HG02798 (cell line): ENCODE results near the gene SLC5A1.
"Not testable (repeated sequence)": the region's sequence is repeated elsewhere in the genome, so short reads cannot be mapped to it uniquely, and the experiment has no call there.

Source experiments
- ATAC-seq: cut with Tn5 transposase; IDR thresholded peaks from one replicate; pipeline ENCODE4 v1.9.1; 2021; ENCODE audit warnings: mild to moderate bottlenecking; ENCODE audit not compliant: unreplicated experiment, poor library complexity

The SLC5A1 gene

DNA sequence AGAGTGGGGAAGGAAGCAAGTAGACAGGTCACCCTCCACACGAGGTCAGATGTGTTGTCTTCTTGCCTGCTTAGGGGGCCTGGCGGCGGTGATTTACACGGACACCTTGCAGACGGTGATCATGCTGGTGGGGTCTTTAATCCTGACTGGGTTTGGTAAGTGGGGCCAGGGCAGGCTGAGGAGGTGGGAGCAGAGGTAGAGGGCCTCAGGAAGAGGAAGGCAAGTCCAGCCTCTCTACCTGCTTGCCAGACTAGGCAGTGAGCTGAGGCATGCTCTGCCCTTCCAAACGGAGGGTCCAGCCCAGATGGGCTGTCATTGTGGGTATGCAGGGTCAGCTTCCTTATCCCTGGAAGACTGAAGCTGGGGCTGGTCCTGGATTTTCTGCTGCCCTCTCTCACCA is 39.9 kb downstream of the SLC5A1 start:
- no peak for ATAC-seq

DNA sequence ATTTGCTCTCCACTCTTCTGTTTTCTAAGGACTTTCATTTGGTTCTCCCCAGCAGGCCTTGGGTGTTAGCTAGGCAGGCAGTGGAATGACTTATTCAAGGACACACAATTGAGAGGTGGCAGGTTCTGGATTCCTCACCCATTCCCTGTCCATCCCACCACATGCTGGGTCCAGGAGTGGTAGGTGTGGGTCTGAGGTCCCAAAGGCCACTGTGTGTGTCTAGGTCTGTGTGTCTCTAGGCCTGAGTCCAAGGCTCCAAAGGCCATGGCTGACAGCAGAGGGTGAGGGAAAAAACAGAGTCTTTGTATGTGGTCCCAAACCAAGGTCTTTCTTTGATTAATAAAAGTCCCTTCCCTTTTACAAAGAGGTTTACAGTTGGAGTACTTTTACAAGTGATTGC is 40.8 kb downstream of the SLC5A1 start:
- no peak for ATAC-seq

DNA sequence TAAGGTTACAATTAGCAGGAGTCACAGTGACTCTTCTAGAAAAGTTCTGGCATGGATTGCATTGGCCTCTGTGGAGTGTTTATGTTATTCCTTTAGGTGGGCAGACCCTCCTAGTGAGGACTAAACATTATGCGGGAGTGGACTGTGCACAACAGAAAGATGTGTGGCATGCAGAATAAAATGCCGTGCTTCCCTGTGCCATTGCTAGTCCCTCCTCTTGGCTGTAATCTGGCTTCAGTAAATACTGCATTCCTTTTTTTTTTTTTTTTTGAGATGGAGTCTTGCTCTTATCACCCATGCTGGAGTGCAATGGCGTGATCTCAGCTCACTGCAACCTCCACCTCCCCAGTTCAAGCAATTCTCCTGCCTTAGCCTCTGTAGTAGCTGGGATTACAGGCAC is 45.0 kb downstream of the SLC5A1 start:
- no peak for ATAC-seq

DNA sequence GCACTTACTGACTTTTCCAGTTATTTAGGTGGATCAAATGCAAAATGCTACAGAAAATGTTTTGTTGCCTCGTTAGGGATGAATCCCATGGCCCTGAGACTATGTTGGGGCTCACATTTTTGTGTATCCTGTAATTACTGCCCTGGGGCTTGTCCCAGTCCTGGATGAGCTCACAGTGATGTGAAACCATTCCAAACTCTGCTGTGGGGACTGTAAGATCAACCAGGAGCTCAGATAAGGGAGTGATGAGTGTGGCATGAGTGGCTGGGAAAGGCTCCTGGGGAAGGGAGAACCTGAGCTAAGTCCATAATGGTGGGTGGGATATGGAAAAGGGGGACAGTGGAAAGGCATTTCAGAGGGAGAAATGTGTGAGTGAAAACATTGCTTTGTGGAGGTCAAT is 54.0 kb downstream of the SLC5A1 start:
- ATAC-seq = no peak

DNA sequence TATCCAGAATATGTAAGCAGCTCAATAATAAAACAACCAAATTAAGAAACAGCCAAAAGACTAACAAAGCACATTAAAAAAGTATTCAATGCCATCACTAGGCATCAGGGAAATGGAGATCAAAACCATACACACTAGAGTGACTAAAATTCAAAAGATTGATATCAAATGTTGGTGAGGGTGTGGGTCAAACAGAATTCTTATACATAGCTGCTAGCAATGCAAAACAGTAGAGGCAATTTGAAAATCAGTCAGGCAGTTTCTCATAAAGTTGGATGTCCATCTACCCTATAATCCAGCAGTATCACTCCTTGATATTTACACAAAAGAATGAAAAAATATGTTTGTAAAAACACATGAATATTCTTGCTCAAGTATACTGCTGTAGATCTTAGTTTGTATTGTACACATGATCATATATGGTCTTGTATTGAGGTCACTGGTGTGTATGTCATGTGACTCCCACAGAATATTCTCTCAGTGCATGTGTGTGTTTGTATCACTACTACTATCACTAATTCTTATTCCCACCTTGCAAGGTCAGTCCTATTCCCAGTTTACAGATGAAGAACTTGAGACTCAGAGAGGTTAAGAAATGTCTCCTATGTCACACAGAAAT is 54.9 kb downstream of the SLC5A1 start:
- no peak for ATAC-seq

DNA sequence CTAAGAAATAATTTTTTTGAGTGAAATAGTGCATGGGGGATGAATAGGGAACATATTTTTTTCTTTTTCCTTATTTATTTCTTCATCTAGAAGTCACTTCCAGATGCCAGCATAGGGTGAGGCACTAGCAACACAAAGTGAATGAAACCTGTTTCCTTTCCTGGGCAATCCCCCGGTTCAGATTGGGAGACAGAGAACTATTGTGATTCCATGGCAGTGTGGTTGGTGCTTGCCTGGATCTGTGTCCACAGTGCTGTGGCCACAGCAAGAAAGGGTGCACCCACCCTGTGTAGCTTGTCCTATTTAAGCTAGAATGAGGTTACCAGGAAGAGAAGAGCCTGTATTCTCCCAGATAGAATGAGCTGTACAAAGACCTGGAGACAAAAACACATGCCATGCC is 57.6 kb downstream of the SLC5A1 start:
- ATAC-seq = no peak

DNA sequence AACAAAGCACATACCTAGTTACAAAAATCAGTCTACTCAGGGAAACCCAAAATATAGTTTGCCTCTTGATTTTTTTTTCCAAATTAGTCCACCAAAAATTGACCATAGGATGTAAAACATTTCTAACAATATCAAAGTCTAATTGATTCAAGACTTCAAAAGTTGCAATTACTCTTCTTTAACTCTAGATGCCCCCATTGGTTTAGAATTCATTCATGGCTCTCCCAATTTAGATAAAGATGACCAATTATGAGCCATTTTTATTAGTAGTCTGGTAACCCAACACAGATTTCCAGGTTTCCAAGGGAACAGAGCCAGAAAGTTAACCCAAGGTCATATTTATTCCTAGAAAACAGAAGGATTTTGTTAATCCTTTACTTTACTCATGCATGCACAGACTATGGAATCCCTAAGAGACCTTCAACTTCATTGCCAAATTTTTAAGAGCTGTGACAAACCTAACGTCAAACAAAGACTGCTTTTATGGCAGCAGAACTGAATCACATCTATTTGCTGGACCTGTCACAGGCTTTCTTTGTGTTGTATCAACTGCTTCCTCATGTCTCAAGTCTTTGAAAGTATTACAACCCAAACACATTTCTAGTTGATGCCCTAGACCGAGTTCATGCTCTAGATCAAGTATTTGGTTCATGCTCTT is 60.7 kb downstream of the SLC5A1 start:
- ATAC-seq = no peak

DNA sequence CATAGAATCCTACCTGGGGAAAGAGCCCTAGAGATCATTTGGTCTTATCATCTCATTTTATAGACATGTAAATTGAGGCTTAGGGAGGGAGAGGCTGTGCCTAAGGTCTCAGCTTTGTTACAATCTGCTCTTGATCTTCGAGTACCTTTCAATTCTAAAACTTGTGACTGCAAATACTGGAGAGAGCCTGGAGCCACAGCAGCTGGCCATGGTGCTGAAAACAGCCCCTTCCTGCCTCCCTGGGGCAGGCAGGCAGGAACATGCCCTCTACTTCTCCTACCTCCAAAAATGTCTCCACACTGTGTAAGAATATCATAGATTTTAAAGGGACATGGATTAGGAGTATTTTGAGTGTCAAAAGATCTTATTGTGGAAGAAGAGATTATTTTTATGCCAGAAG is 63.9 kb downstream of the SLC5A1 start:
- no peak for ATAC-seq

DNA sequence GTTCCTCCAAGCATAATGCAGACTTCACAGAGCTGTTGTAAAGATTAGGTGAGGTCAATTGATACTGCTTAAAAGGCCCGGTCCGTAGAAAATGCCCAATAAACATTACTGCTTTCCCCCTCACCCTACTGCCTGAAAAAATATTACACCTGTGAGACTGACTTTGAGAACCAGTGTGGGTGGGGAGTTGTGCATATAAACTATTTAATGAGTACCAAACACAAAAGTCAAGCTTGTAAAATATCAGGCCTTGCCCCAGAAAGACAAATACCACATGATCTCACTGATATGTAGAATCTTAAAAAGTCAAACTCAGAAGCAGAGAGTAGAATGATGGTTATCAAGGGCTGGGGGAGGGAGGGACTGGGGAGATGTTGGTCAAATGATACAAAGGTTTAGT is 69.3 kb downstream of the SLC5A1 start:
- ATAC-seq = no peak

DNA sequence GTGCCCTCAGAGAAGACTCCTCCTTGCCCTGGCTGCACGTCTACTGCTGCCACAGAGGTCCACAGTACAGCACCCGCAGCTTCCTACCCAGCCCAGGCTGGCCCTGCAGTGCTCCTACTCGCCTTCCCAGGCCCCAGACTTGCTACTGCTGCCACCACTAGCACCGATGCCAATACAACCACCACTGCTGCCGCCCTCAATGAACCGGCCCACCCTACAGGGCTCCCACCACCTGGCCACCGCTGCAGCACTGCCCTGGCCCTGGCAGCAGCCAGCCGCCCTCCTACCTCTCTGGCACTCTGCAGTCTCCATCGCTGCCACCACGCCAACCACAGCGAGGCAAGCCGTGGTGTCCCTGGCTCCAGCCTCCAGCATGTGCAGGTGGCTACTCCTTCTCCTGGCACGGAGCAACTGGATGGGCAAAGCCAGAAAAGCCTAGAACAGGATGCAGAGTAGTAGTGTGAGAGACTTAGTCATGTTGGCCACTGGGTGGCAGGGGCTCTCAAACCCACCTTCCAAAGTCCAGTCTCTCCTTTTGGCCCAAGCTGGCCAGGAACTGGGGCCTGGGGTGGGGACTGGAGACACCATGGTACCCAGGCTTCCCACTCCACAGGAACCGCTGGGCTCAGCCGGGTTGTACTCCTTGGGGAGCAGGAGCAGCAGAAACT is 76.6 kb downstream of the SLC5A1 start:
- no peak for ATAC-seq

DNA sequence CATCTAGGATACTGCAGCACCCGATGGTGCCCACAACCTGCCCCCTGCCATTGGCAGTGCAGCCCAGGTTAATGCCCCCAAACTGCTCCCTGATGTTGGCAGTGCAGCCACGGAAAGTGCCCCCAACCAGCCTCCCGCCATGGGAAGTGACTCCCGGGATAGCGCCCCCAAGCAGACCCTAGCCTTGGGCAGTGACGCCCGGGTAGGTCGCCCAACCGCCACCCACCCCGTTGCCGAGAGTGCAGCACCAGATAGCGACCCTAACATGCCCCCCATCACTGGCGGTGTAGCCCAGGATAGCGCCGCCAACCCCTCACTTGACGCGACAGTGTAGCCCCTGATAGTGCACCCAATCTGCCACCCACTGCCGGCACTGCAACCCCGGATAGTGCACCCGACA is 77.5 kb downstream of the SLC5A1 start:
- ATAC-seq = no peak

DNA sequence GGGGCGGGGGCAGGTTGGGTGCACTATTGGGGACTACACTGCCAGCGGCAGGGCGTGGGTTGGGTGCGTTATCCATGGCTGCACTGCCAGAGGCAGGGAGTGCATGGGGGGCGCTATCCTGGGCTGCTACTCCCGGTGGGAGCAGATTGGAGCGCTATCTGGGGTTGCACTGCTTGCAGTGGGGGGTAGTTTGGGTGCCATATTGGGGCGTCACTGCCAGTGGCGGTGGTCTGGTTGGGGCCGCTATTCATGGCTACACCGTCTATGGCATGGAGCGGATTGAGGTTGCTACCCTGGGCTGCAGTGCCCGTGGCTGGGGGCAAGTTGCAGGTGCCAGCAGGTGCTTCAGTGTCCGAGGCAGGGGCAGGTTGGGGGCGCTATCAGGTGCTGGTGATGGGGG is 79.8 kb downstream of the SLC5A1 start:
- ATAC-seq = no peak

DNA sequence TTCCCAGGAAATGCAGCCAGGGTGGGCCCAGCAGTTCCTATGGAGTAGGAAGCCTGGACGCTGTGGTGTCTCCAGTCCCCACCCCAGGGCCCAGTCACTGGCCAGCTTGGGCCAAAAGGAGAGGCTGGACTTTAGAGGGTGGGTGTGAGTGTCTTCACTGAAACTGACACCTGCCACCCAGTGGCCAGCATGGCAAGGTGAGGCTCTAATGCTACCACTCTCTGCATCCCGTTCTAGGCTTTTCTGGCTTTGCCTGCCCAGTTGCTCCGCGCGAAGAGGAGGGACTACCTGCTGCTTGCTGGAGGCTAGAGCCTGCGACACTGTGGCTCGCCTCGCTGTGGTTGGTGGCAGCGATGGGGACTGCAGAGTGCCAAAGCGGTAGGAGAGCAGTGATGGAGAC is 80.6 kb downstream of the SLC5A1 start:
- ATAC-seq = no peak

DNA sequence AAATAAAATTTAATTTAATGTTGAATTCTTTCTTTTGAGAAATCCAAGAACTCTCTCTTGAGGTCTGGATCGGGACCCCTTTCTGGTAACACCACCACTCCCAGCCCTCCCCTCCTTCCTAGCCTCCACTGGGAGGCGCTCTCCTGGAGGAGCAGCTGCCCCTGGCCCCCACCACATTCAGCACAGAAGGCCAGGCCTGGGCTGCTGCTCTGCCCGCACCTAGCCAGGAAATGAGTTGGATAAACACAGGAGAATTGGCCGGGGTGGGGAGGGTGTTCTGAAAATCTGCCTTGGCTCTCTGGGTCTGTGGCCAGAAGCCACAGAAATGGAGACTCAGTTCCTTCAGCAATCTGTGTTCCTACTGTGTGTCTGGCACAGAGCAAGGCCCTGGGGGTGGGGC is 84.8 kb downstream of the SLC5A1 start:
- no peak for ATAC-seq

DNA sequence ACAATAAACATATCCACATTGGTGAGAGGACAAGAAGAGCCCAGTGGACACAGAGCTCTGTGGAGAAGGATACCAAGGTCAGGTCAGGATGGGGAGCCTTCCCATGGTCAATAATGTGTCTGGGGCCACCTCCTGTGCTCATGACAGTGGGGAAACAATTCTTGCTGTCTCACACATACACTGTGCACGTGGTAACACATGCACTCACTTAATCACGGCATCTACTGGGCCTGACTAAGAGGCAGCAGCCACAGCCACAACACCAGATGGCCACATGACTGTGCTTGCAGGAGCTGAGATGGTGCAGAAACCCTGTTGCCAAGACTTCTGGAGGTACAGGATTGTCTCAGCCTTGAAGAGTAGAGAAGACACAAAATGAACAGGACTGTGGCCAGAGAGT is 87.4 kb downstream of the SLC5A1 start:
- no peak for ATAC-seq

DNA sequence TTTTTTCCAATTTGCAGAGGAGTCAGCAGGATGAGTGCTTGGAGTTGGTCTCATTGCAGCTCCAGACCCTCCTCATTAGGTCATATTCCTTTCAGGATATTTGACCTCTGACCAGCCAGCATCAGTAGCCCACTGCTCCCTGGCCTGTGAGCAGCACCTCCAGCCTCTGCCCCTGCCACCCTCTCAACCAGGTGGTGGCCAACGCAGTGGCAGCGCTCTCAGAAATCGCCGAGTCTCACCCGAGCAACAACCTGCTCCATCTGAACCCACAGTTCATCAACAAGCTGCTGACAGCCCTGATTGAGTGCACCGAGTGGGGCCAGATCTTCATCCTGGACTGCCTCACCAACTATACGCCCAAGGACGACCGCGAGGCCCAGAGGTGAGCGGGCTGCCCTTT is 89.1 kb downstream of the SLC5A1 start:
- no peak for ATAC-seq

DNA sequence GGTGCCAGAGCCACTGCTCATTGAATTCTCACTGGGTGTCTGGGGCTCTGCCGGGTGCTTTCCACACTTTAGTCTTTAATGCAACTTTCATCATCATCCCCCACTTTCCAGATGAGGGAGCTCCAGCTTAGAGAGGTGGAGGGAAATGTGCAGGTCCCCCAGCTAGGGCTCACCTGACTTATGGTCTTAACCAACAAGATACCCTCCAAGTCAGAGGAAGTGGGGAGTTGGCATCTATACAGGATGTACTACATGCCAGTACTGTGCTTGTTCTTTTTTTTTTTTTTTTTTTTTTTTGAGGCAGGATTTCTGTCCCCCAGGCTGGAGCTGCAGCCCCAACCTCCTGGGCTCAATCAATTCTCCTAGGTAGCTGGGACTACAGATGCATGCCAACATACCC is 89.7 kb downstream of the SLC5A1 start:
- no peak for ATAC-seq

DNA sequence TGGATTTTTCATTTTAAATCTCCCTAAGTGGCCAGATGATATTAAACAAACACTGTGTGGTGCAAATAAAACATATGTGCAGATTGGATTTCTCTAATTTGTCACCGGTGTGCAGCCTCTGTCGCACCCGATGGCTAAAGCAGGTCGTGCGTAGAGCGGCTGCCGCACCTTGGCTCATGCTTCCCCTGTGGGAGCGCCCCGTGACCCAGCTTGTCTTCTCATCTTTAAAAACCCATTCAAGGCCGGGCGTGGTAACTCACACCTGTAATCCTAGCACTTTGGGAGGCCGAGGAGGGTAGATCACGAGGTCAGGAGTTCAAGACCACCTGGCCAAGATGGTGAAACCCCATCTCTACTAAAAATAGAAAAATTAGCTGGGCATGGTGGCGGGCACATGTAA is 91.7 kb downstream of the SLC5A1 start:
- ATAC-seq = not testable (repeated sequence)

DNA sequence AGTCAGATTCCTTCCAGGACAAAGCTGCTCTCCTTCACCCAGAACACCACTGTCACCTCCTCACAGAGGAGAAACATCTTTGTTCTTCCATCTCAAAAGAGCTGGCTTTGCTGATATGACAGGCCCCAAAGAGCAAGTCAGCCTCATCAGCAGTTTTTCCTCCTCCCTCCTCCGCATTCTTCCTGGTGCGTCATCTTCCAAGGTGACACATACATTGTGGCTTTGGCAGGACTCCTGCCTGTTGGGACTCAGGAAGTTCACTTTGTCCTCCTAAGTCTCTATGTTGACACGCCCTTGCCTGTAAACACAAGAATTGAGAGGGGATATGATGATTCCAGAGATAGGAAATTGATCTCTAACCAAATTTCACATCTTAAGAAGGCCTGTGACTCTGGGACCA is 92.9 kb downstream of the SLC5A1 start:
- not testable (repeated sequence) for ATAC-seq

DNA sequence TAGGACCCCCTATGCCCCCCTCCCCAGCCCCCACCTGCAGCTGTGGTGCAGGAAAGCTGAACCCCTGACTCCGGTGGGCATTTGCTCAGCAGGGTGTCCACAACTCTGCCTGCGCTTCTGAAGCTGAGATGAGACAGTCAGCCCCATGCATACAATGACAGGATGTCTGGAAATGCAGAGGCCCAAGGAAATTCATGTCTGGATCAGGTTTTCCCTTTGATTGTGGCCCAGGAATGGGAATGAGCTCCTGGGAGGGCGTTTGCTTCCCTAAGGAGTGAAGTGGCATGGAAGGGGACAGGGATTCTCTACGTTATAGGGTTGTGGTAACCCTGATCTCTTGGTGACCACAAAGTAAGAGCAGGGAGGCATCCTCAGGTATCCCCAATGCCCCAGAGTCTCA is 93.8 kb downstream of the SLC5A1 start:
- not testable (repeated sequence) for ATAC-seq

DNA sequence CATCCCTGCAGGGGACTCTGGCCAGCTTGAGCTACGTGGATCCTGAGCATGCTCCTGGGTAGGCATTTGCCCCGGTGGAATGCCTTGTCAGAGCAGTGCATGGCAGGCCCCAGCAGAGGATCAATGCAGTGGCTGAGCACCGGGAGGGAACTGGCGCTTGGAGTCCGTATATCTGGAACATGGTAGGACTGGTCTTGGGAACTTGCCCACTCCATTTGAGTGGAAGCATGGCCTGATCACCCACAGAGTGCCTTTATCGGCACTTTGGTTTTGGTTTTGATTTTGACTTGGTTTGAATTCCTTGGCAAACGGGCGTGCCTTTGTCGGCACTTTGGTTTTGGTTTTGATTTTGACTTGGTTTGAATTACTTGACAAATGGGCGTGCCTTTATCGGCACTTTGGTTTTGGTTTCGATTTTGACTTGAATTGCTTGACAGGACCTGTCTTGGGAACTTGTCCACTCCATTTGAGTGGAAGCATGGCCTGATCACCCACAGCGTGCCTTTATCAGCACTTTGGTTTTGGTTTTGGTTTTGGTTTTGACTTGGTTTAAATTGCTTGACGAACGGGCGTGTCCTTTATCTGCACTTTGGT is 94.8 kb downstream of the SLC5A1 start:
- ATAC-seq = not testable (repeated sequence)

DNA sequence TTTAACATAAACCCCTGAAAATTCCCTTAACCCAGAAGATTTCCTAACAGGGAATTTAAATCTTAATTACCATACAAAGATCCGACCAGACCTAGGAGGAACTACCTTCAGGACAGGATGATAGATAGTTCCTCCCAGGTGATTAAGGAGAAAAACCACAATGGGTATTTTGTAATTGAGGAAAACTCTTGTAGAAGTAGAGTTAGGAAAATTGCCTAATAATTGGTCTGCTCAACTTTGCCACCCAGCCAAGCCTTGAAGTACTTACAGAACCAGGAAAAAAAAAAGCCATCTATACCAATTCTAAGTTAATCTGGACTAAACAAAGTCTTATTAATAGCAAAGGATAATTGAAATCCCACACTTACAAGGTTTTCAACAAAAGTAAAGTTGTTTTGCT is 95.5 kb downstream of the SLC5A1 start:
- ATAC-seq = not testable (repeated sequence)
